NCI-H1417 (cell line): ENCODE results near the gene TFIP11.

Experiments
- DNase-seq, 3 experiments: peaks; one replicate each; lab custom pipeline; 2025; lab: John Stamatoyannopoulos, UW

The TFIP11 gene

GRCh38 chr22:26512149-26512793 lies at the start of gene TFIP11:
TSS of gene TFIP11 (minus strand) at chr22:26512473. CDS start at chr22:26510272, 2,201 bp downstream.
- DNase-seq = peak; percentile 76 to 89 (median 82)

GRCh38 chr22:26561756-26562417 lies 49.6 kb upstream of the TFIP11 start:
- no peak for DNase-seq

- DNase-seq = no peak
These were observed 47.8 kb upstream of the TFIP11 start for GRCh38 chr22:26559961-26560575.

- no peak for DNase-seq
These were observed 46.1 kb upstream of the TFIP11 start for GRCh38 chr22:26558248-26558895.

- no peak for DNase-seq
These were observed 44.6 kb upstream of the TFIP11 start for GRCh38 chr22:26556904-26557303.

- DNase-seq = no peak
These were observed 43.2 kb upstream of the TFIP11 start for GRCh38 chr22:26555478-26555877.

GRCh38 chr22:26554956-26555355 lies 42.7 kb upstream of the TFIP11 start:
- DNase-seq = no peak

GRCh38 chr22:26553056-26553752 lies 40.9 kb upstream of the TFIP11 start:
- peak in 2 of 3 experiments; percentile 15 to 60 for DNase-seq

GRCh38 chr22:26552466-26552865 lies 40.2 kb upstream of the TFIP11 start:
- DNase-seq = no peak

GRCh38 chr22:26551568-26551967 lies 39.3 kb upstream of the TFIP11 start:
- DNase-seq = no peak

GRCh38 chr22:26550498-26551033 lies 38.3 kb upstream of the TFIP11 start:
- DNase-seq = no peak

GRCh38 chr22:26549902-26550497 lies 37.7 kb upstream of the TFIP11 start:
- no peak for DNase-seq

GRCh38 chr22:26548984-26549383 lies 36.7 kb upstream of the TFIP11 start:
- no peak for DNase-seq

- DNase-seq = no peak
These were observed 36.0 kb upstream of the TFIP11 start for GRCh38 chr22:26548303-26548702.

- no peak for DNase-seq
These were observed 35.6 kb upstream of the TFIP11 start for GRCh38 chr22:26547837-26548236.

GRCh38 chr22:26547426-26547825 lies 35.2 kb upstream of the TFIP11 start:
- DNase-seq = no peak

- peak in 1 of 3 experiments; percentile 47 for DNase-seq
These were observed 34.0 kb upstream of the TFIP11 start for GRCh38 chr22:26546282-26546681.

- DNase-seq = no peak
These were observed 33.6 kb upstream of the TFIP11 start for GRCh38 chr22:26545827-26546226.

GRCh38 chr22:26545385-26545784 lies 33.1 kb upstream of the TFIP11 start:
- DNase-seq = no peak

- no peak for DNase-seq
These were observed 32.2 kb upstream of the TFIP11 start for GRCh38 chr22:26544489-26544888.

- no peak for DNase-seq
These were observed 30.6 kb upstream of the TFIP11 start for GRCh38 chr22:26542831-26543230.
